ENCODE data around the gene SPDYE4.

Gene SPDYE4

GRCh38 chr17:8708025-8708461, 50.3 kb downstream of the SPDYE4 start:
- DNase-seq = no peak

DNA sequence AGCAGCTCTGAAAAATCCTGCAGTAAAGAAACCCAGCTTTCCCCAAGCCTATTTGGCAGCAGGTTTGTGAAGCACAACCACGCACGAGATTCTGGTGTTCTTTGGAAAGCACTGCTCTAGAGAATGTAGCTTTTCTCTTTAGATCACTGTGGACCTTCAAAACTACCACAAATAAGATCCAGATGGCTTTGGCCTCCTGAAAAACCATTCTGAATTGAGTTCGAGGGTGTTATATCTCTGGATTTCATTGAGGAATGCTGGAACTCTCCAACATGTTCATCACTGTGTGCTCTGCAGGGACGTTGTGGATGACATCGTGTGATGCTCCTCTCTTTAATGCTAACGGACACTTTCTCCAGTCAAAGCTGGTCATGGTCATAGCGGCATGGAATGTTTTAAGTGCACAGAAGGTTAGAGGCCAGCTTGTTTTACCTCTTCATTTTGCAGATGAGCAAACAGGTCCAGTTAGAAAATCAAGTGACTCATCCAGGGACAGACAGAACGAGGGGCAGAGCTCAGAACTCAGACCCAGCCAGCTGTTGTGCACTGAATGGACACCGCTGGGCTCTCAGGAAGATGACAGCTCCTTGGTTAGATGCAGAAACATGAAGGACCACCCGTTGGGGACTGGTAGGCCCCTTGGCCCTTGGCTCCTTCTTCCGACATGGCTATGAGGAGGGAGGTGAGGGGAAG, 50.9 kb downstream of the SPDYE4 start:
- DNase-seq = no peak

DNA sequence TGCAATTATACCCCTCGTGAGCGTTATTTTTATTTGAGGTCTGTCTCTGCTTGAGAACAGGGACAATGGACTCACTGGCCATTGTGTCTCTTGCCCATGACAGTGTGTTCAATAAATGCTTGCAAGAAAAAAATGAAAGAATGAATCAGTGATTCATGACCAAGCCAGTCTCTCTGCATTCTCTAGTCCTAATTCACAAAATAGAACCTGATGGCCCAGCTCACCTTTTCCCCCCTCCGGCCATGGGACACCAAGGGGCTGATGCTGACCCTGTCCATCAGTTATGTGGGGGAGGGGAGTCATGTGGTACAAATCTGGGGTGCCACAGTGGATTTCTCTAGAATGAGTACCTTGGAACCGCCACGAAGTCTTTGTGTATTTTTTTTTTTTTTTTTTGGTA, 51.9 kb downstream of the SPDYE4 start:
- DNase-seq = no peak

- no peak for DNase-seq
Observed at GRCh38 chr17:8705427-8705826, 52.9 kb downstream of the SPDYE4 start.

- DNase-seq = no peak
Observed at GRCh38 chr17:8703001-8703400, 55.3 kb downstream of the SPDYE4 start.

GRCh38 chr17:8701754-8702153, 56.6 kb downstream of the SPDYE4 start:
- no peak for DNase-seq

DNA sequence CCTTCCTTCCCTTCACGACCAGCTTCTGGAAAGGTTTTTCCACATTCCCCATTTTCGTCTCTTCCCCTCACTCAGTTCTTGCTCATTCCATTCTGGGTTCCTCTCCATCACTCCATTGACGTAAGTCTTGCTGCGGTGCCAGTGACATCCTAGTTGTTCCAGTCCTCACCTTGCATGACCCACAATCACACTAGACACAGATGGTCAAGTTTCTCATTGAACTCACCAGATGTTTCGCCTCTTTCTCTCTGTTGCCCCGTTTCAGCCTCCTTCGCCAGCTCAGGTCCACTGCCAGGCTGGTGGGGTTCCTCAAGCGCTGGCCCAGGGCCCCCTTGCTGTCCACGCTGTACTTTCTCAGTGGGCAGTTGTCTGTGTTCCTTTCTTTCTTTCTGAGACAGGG, 57.1 kb downstream of the SPDYE4 start:
- DNase-seq = no peak
